K562 (cell line): ENCODE measurements around the gene RFT1. TPM values are rescaled to one million over a fixed set of nuclear protein-coding genes. Genes with fewer than 3 reads are reported as not detected.
"Not testable (repeated sequence)": the region's sequence is repeated elsewhere in the genome, so short reads cannot be mapped to it uniquely, and the experiment has no call there.

Source experiments
- ATAC-seq: fragments of 200-7000 bp; cut with Tn5 transposase; 3 replicates; pipeline ENCODE4 v1.9.1; 2020; ENCODE audit warnings: moderate library complexity
- BruUV-seq: library from RNA; stranded (reverse); fragments of 400-500 nt; replicated peaks from 2 replicates; lab custom pipeline; 2021; lab: Mats Ljungman, UMichigan
- CTCF ChIA-PET: fragments of 300-600 bp; formaldehyde crosslinking; extraction: SDS; loops from one replicate; lab custom pipeline; 2021; ENCODE audit warnings: low intra/inter-chr PET ratio; lab: Yijun Ruan, JAX
- POLR2A ChIA-PET: fragments of 300-600, 350-650 bp; sonication (Branson Sonifier 250); formaldehyde crosslinking; extraction: SDS; loops from one replicate; lab custom pipeline; 2021; ENCODE audit warnings: antibody characterized with exemption, inconsistent platforms; lab: Yijun Ruan, JAX
- DNase-seq, 4 experiments: peaks; one replicate each; pipeline versions ENCODE4 v3.0.0 to v3.0.0-alpha.2; 2011 to 2018; ENCODE audit warnings: low spot score in 3 of 4, mixed read lengths in 3 of 4; ENCODE audit errors: extremely low read depth in 1 of 4
- FAIRE-seq: peaks from 2 replicates; lab custom pipeline; 2011; peaks lifted over from hg19 to GRCh38; lab: Jason Lieb, UNC
- H2AFZ ChIP-seq: 2 replicates; pipeline ENCODE4 v1.6.0; 2011; ENCODE audit warnings: low read depth, low read length, control low read depth, inconsistent platforms
- H3K27ac ChIP-seq: fragments of 200-600 bp; 3 replicates; pipeline ENCODE4 v1.8.0; 2011; ENCODE audit warnings: low read depth, mild to moderate bottlenecking, control low read depth, inconsistent platforms, low read length, moderate library complexity, mixed read lengths; ENCODE audit errors: extremely low read depth
- H3K27me3 ChIP-seq, 2 experiments: fragments of 300-600 bp in 1 of 2; 2 replicates in 1 of 2; 3 replicates in 1 of 2; pipeline versions ENCODE4 v1.6.0 to v1.8.0; 2011; ENCODE audit warnings: inconsistent platforms in 2 of 2, low read length in 2 of 2, mild to moderate bottlenecking in 1 of 2, mixed read lengths in 1 of 2, moderate library complexity in 1 of 2; ENCODE audit not compliant: control insufficient read depth in 2 of 2, insufficient read depth in 2 of 2
- H3K36me3 ChIP-seq: fragments of 300-600 bp; 3 replicates; pipeline ENCODE4 v1.8.0; 2011; ENCODE audit warnings: mild to moderate bottlenecking, low read length, inconsistent platforms; ENCODE audit not compliant: control insufficient read depth, insufficient read depth
- H3K4me1 ChIP-seq, 2 experiments: fragments of 200-600 bp in 1 of 2; replicated peaks in 1 of 2; 2 replicates in 1 of 2; 3 replicates in 1 of 2; pipeline versions ENCODE4 v1.5.1 to v1.8.0; 2011; ENCODE audit warnings: inconsistent platforms in 2 of 2, low read length in 2 of 2, mild to moderate bottlenecking in 1 of 2, mixed read lengths in 1 of 2, moderate library complexity in 1 of 2; ENCODE audit not compliant: control insufficient read depth in 2 of 2, insufficient read depth in 2 of 2
- H3K4me2 ChIP-seq: 2 replicates; pipeline ENCODE4 v1.6.1; 2011; ENCODE audit warnings: low read length, control low read depth, inconsistent platforms, mixed read lengths; ENCODE audit not compliant: insufficient read depth
- H3K4me3 ChIP-seq: fragments of 200-600 bp; sonication (generic), shearing (Covaris generic); 2 replicates; pipeline ENCODE4 v1.5.1; 2016; ENCODE audit warnings: control low read depth, inconsistent platforms
- H3K79me2 ChIP-seq: fragments of 200-600 bp; 3 replicates; pipeline ENCODE4 v1.8.0; 2011; ENCODE audit warnings: low read length, inconsistent platforms; ENCODE audit not compliant: control insufficient read depth, insufficient read depth
- H3K9ac ChIP-seq, 2 experiments: 2 replicates each; pipeline versions ENCODE4 v1.6.0 to v1.6.1; 2011; ENCODE audit warnings: low read depth in 2 of 2, low read length in 2 of 2, control low read depth in 1 of 2, inconsistent platforms in 1 of 2, mild to moderate bottlenecking in 1 of 2, mixed read lengths in 1 of 2; ENCODE audit not compliant: insufficient read depth in 1 of 2
- H3K9me1 ChIP-seq: one replicate; pipeline ENCODE4 v1.6.0; 2011; ENCODE audit warnings: inconsistent platforms, mild to moderate bottlenecking, low read length, moderate library complexity; ENCODE audit not compliant: control insufficient read depth, insufficient read depth
- H3K9me3 ChIP-seq: replicated peaks from 2 replicates; pipeline ENCODE4 v1.5.1; 2011; ENCODE audit warnings: low read depth, low read length, inconsistent platforms; ENCODE audit not compliant: control insufficient read depth, insufficient read depth
- H4K20me1 ChIP-seq: replicated peaks from 2 replicates; pipeline ENCODE4 v1.6.1; 2011; ENCODE audit warnings: low read length, inconsistent platforms, mixed read lengths; ENCODE audit not compliant: control insufficient read depth, insufficient read depth
- CHAMP1 ChIP-seq: fragments of 450-650 bp; IDR thresholded peaks from 2 replicates; pipeline ENCODE4 v1.6.1; 2016; ENCODE audit warnings: mild to moderate bottlenecking
- KDM2B ChIP-seq: fragments of 250-450 bp; sonication (Bioruptor Pico); IDR thresholded peaks from 2 replicates; pipeline ENCODE4 v1.8.0; 2021; ENCODE audit warnings: mild to moderate bottlenecking, moderate library complexity
- NFXL1 ChIP-seq: fragments of 450-650 bp; formaldehyde crosslinking; IDR thresholded peaks from 2 replicates; pipeline ENCODE4 v1.4.0; 2021; ENCODE audit warnings: mild to moderate bottlenecking
- TFAP4 ChIP-seq: sonication (generic); formaldehyde crosslinking; IDR thresholded peaks from 2 replicates; pipeline ENCODE4 v1.8.0; 2022; ENCODE audit warnings: missing genetic modification reagents, mild to moderate bottlenecking, moderate library complexity, borderline replicate concordance
- ZNF395 ChIP-seq: fragments of 200-800 bp; sonication (Bioruptor generic); IDR thresholded peaks from 2 replicates; pipeline ENCODE4 v1.6.1; 2017; ENCODE audit warnings: missing genetic modification characterization, missing compliant biosample characterization
- ZNF41 ChIP-seq: fragments of 250-450 bp; sonication (Bioruptor Pico); conservative IDR thresholded peaks from 2 replicates; pipeline ENCODE4 v1.4.0; 2020; ENCODE audit warnings: mild to moderate bottlenecking
- WGBS: fragments of 100-300 bp; shearing (Covaris generic); methylation state at CpG from one replicate; pipeline ENCODE4 v1.1.6; 2016; ENCODE audit warnings: low coverage, mixed read lengths; ENCODE audit not compliant: insufficient coverage; ENCODE audit errors: missing lambda C conversion rate; 5-methylcytosine and 5-hydroxymethylcytosine counted together
- in situ Hi-C: fragments of 300-500 bp; cut with MboI; formaldehyde crosslinking; loops from 4 replicates; pipeline ENCODE4 v1.15.0; 2018; ENCODE audit warnings: inconsistent platforms, mixed read lengths
- intact Hi-C: fragments of 100-400 bp; cut with micrococcal nuclease; formaldehyde crosslinking; loops from 2 replicates; pipeline ENCODE4 v1.14.2; 2022
- polyA plus RNA-seq, 8 experiments: library from polyadenylated mRNA; depleted of rRNA in 4 of 8; stranded (reverse) in 5 of 8; unstranded in 3 of 8; fragments of >200 nt; fragmentation: Nextera tagmentation in 2 of 8; fragmentation: Illumina TruSeq in 1 of 8; extraction: Ambion mirVana in 2 of 8; extraction: Trizol in 1 of 8; gene quantifications; 2 replicates each; pipeline versions ENCODE4 v1.2.1 to v1.2.3, GENCODE V29; 2011 to 2014; ENCODE audit warnings: inconsistent platforms in 1 of 8, missing spikeins in 1 of 8
- total RNA-seq, 7 experiments: library from RNA; depleted of rRNA in 6 of 7; stranded (reverse); fragments of >200 nt in 6 of 7; fragmentation: Illumina TruSeq in 2 of 7; extraction: Trizol in 2 of 7; gene quantifications; 2 replicates each; pipeline versions ENCODE4 v1.2.1 to v1.2.3, GENCODE V29; 2011 to 2021; ENCODE audit warnings: low replicate concordance in 1 of 7

Gene RFT1
- total and polyA plus RNA-seq, 9 of the 15 experiments (the other 6 are each of a cell fraction or from before 2014, with no cell fraction given), result 4.4 to 23.8 (median 8.9) TPM

- TF ChIP-seq ZNF395 (CRISPR knock-in tag), result no peak
- TF ChIP-seq ZNF41 (CRISPR knock-in tag), result no peak
- TF ChIP-seq CHAMP1, result no peak
- no peak for TF ChIP-seq TFAP4 (CRISPR knock-in tag)
- TF ChIP-seq NFXL1, result no peak
- no peak for TF ChIP-seq KDM2B (CRISPR knock-in tag)
Measured at GRCh38 chr3:53151465-53151864, 21.2 kb upstream of the RFT1 start (continued).

- DNase-seq, POLR2A ChIA-PET, CTCF ChIA-PET, H3K27ac ChIP-seq, H3K9ac ChIP-seq, FAIRE-seq, H4K20me1 ChIP-seq, H2AFZ ChIP-seq, BruUV-seq, H3K9me1 ChIP-seq, intact Hi-C loops, H3K27me3 ChIP-seq, H3K4me2 ChIP-seq, H3K9me3 ChIP-seq, ATAC-seq, H3K36me3 ChIP-seq, H3K4me1 ChIP-seq, H3K4me3 ChIP-seq, H3K79me2 ChIP-seq, in situ Hi-C loops: not testable (repeated sequence)
- 20% methylated on average over 6 of the region's 9 CpGs for WGBS
Measured at GRCh38 chr3:53151086-53151438, 20.8 kb upstream of the RFT1 start.
